Neural cell (in vitro differentiated cells): ENCODE results near the gene MCL1. TPM values are rescaled to one million over a fixed set of nuclear protein-coding genes. Genes with fewer than 3 reads are reported as not detected.

ENCODE experiments used
- H2AFZ ChIP-seq: fragments of 200-600, 300-800 bp; sonication (generic), shearing (Covaris generic); 2 replicates; pipeline ENCODE4 v1.6.0; 2014; ENCODE audit warnings: low read depth, mild to moderate bottlenecking, antibody characterized with exemption, low read length, moderate library complexity
- H3F3A ChIP-seq: fragments of 200-600 bp; shearing (Covaris generic); 2 replicates; pipeline ENCODE4 v1.6.1; 2016; ENCODE audit warnings: mild to moderate bottlenecking, moderate library complexity, mixed read lengths, antibody characterized with exemption, low read length; ENCODE audit not compliant: insufficient read depth, poor library complexity, severe bottlenecking
- H3K27ac ChIP-seq: fragments of 200-600, 300-800 bp; sonication (generic), shearing (Covaris generic); 2 replicates; pipeline ENCODE4 v1.5.1; 2014; ENCODE audit warnings: mild to moderate bottlenecking, low read length, moderate library complexity
- H3K27me3 ChIP-seq: fragments of 300-800, 200-600 bp; sonication (generic), shearing (Covaris generic); 2 replicates; pipeline ENCODE4 v1.6.0; 2014; ENCODE audit warnings: mild to moderate bottlenecking, low read depth, low read length, moderate library complexity; ENCODE audit not compliant: insufficient read depth
- H3K36me3 ChIP-seq: fragments of 300-800, 200-600 bp; sonication (generic), shearing (Covaris generic); 2 replicates; pipeline ENCODE4 v1.5.1; 2014; ENCODE audit warnings: mild to moderate bottlenecking, antibody characterized with exemption, low read length, moderate library complexity; ENCODE audit not compliant: insufficient read depth
- H3K4me2 ChIP-seq: fragments of 300-800, 200-600 bp; sonication (generic), shearing (Covaris generic); 2 replicates; pipeline ENCODE4 v1.6.0; 2014; ENCODE audit warnings: mild to moderate bottlenecking, low read length
- H3K4me3 ChIP-seq: fragments of 300-800, 200-600 bp; sonication (generic), shearing (Covaris generic); 2 replicates; pipeline ENCODE4 v1.5.1; 2014; ENCODE audit warnings: mild to moderate bottlenecking, low read length, moderate library complexity
- H3K79me2 ChIP-seq: fragments of 200-600 bp; shearing (Covaris generic); replicated peaks from 2 replicates; pipeline ENCODE4 v1.6.0; 2014; ENCODE audit warnings: mild to moderate bottlenecking, low read length, moderate library complexity; ENCODE audit not compliant: insufficient read depth
- H3K9ac ChIP-seq: fragments of 300-800, 200-600 bp; sonication (generic), shearing (Covaris generic); 2 replicates; pipeline ENCODE4 v1.6.1; 2016; ENCODE audit warnings: mild to moderate bottlenecking, low read length, mixed read lengths
- H3K9me2 ChIP-seq: fragments of 200-600 bp; shearing (Covaris generic); 2 replicates; pipeline ENCODE4 v1.6.1; 2016; ENCODE audit warnings: mild to moderate bottlenecking, low read length, mixed read lengths; ENCODE audit not compliant: insufficient read depth
- H3K9me3 ChIP-seq: fragments of 200-600, 300-800 bp; sonication (generic), shearing (Covaris generic); 2 replicates; pipeline ENCODE4 v1.6.1; 2016; ENCODE audit warnings: mild to moderate bottlenecking, mixed run types, low read length, moderate library complexity, mixed read lengths
- H4K20me1 ChIP-seq: fragments of 200-600 bp; shearing (Covaris generic); 2 replicates; pipeline ENCODE4 v1.6.1; 2016; ENCODE audit warnings: mild to moderate bottlenecking, mixed run types; ENCODE audit not compliant: insufficient read depth
- CTCF ChIP-seq: fragments of 450-650 bp; IDR thresholded peaks from 2 replicates; pipeline ENCODE4 v1.5.1; 2014; ENCODE audit warnings: antibody characterized with exemption, mild to moderate bottlenecking, moderate library complexity; ENCODE audit not compliant: poor library complexity, severe bottlenecking
- EP300 ChIP-seq: fragments of 450-650 bp; conservative IDR thresholded peaks from 2 replicates; pipeline ENCODE4 v1.6.1; 2014; ENCODE audit warnings: antibody characterized with exemption, mild to moderate bottlenecking, moderate library complexity; ENCODE audit not compliant: poor library complexity, severe bottlenecking
- EZH2 ChIP-seq: fragments of 200-600, 300-800 bp; shearing (Covaris generic), sonication (generic); IDR thresholded peaks from 2 replicates; pipeline ENCODE4 v1.6.1; 2014; ENCODE audit warnings: antibody characterized with exemption, low read length, borderline replicate concordance, mild to moderate bottlenecking; ENCODE audit not compliant: insufficient read depth, poor library complexity, severe bottlenecking
- MXI1 ChIP-seq: fragments of 450-650 bp; conservative IDR thresholded peaks from 2 replicates; pipeline ENCODE4 v1.6.1; 2014; ENCODE audit warnings: antibody characterized with exemption, mild to moderate bottlenecking; ENCODE audit not compliant: poor library complexity, severe bottlenecking
- POLR2AphosphoS5 ChIP-seq: IDR thresholded peaks from 2 replicates; pipeline ENCODE4 v1.6.1; 2012
- RAD21 ChIP-seq: fragments of 450-650 bp; conservative IDR thresholded peaks from 2 replicates; pipeline ENCODE4 v1.6.1; 2014; ENCODE audit warnings: antibody characterized with exemption, mild to moderate bottlenecking, moderate library complexity
- REST ChIP-seq: IDR thresholded peaks from 2 replicates; pipeline ENCODE4 v1.6.1; 2012; ENCODE audit warnings: borderline replicate concordance
- SMC3 ChIP-seq: fragments of 450-650 bp; conservative IDR thresholded peaks from 2 replicates; pipeline ENCODE4 v1.6.1; 2014; ENCODE audit warnings: antibody characterized with exemption, mild to moderate bottlenecking, moderate library complexity; ENCODE audit not compliant: poor library complexity
- TAF1 ChIP-seq: IDR thresholded peaks from 2 replicates; pipeline ENCODE4 v1.6.1; 2012; ENCODE audit warnings: low read depth
- polyA plus RNA-seq: library from polyadenylated mRNA; depleted of rRNA; stranded (reverse); fragments of >200 nt; gene quantifications from 2 replicates; pipeline ENCODE4 v1.2.3, GENCODE V29; 2014

MCL1 gene
- polyA plus RNA-seq, 1 donor from 2014 or later: 171 TPM

- Histone ChIP-seq H3K4me2 (no peak overlapping the region), H3K27ac (no peak overlapping the region), H3K4me3 (no peak overlapping the region)
These were observed 31.2 kb upstream of the MCL1 start for GRCh38 chr1:150610576-150610975.

DNA sequence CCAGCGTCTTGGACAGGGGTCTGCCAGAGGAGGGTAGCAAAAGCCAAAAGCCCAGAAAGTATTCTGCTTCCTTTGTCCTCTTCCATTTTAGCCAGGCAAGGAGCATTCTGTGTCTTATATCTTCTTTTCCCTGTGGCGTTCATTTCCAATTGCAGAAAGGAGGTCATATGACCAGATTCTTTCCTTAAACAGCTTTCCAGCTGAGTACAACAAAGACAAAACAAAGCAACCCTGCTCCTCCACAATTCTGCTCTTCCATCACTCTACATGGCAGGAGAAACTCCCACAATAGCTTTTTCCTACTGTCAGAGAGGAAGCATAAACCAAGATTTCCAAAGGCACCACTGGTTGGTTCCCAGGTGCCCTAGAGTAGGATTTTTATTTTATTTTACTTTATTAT is 30.3 kb upstream of the MCL1 start:
- Histone ChIP-seq H4K20me1 (no peaks in the 10 kb centered on the region), H3K27me3 (no peaks in the 10 kb centered on the region), H2AFZ (no peak overlapping the region), H3K9me3 (no peaks in the 10 kb centered on the region), H3K9me2 (no peaks in the 10 kb centered on the region), H3K36me3 (no peaks in the 10 kb centered on the region), H3F3A (no peaks in the 10 kb centered on the region), H3K79me2 (peaks cover 3% of the 10 kb centered on the region), H3K9ac (peak overlapping the region; percentile 29), H3K4me2 (no peak overlapping the region), H3K27ac (peak overlapping the region; percentile 57), H3K4me3 (no peak overlapping the region)
- TF ChIP-seq POLR2AphosphoS5 (peak; percentile 26), REST (peak; percentile 58), TAF1 (no peak)

More at GRCh38 chr1:150610576-150610975, 31.2 kb upstream of the MCL1 start:
- H3K79me2 ChIP-seq: peaks cover 3% of the 10 kb centered on the region
- no peak overlapping the region for H3K9ac ChIP-seq
- no peak for TF ChIP-seq SMC3
- no peak for TF ChIP-seq TAF1
- TF ChIP-seq MXI1: no peak
- no peak for TF ChIP-seq RAD21
- TF ChIP-seq EZH2: no peak
- no peak for TF ChIP-seq POLR2AphosphoS5
- TF ChIP-seq CTCF: no peak
- no peak for TF ChIP-seq REST
- TF ChIP-seq EP300: no peak
- no peaks in the 10 kb centered on the region for H3F3A ChIP-seq
- H3K36me3 ChIP-seq: peaks cover under 1% of the 10 kb centered on the region
- no peaks in the 10 kb centered on the region for H3K9me2 ChIP-seq
- H3K9me3 ChIP-seq: no peaks in the 10 kb centered on the region
- H3K27me3 ChIP-seq: no peaks in the 10 kb centered on the region
- no peaks in the 10 kb centered on the region for H4K20me1 ChIP-seq
- no peak overlapping the region for H2AFZ ChIP-seq
